Thoracic aorta (tissue), 2 donors: ENCODE results near the gene CYP2C9. TPM values are rescaled to one million over a fixed set of nuclear protein-coding genes. Genes with fewer than 3 reads are reported as not detected.

Experiments
- ATAC-seq: fragments of 150-250 bp; one replicate; pipeline ENCODE4 v1.8.0; 2017; ENCODE audit warnings: low read depth; ENCODE audit not compliant: insufficient number of reproducible peaks, low FRiP score
- DNase-seq: peaks from one replicate; pipeline ENCODE4 v3.0.0-alpha.2; 2020; ENCODE audit warnings: low spot score
- H3K27ac ChIP-seq, 2 donors: fragments of 200-600 bp; sonication (generic); 1 replicate in 1 of 2; 2 replicates in 1 of 2; pipeline ENCODE4 v1.5.1; 2016; ENCODE audit warnings: mild to moderate bottlenecking in 2 of 2, moderate library complexity in 2 of 2
- H3K27me3 ChIP-seq: fragments of 200-600 bp; sonication (generic); replicated peaks from 2 replicates; pipeline ENCODE4 v1.6.0; 2016; ENCODE audit warnings: mild to moderate bottlenecking; ENCODE audit not compliant: insufficient read depth
- H3K36me3 ChIP-seq: fragments of 200-600 bp; sonication (generic); one replicate; pipeline ENCODE4 v1.5.1; 2016
- H3K4me1 ChIP-seq, 2 donors: fragments of 200-600 bp; sonication (generic); 1 replicate in 1 of 2; 2 replicates in 1 of 2; pipeline versions ENCODE4 v1.5.1 to v1.6.0; 2016; ENCODE audit warnings: low read depth in 2 of 2, mild to moderate bottlenecking in 1 of 2; ENCODE audit not compliant: control insufficient read depth in 1 of 2
- H3K4me3 ChIP-seq: fragments of 200-600 bp; sonication (generic); 2 replicates; pipeline ENCODE4 v1.5.1; 2016; ENCODE audit warnings: mild to moderate bottlenecking
- H3K9me3 ChIP-seq: fragments of 200-600 bp; sonication (generic); 2 replicates; pipeline ENCODE4 v1.5.1; 2016
- CTCF ChIP-seq: fragments of 200-600 bp; sonication (generic); IDR thresholded peaks from one replicate; pipeline ENCODE4 v1.5.1; 2019; ENCODE audit warnings: antibody characterized with exemption
- total RNA-seq, 2 donors: library from RNA; depleted of rRNA; stranded (reverse); fragments of >200 nt; gene quantifications; one replicate each; pipeline versions ENCODE4 v1.1.0 to v1.2.3, GENCODE V29; 2016

CYP2C9 gene
- total RNA-seq, 2 donors from 2014 or later = 4.2 TPM; not detected in 1

GRCh38 chr10:94989192-94989591 lies 50.7 kb downstream of the CYP2C9 start:
- Histone ChIP-seq H3K4me1 (no peaks in the 10 kb centered on the region), H3K4me3 (no peak overlapping the region), H3K27ac (no peak overlapping the region), H3K27me3 (no peaks in the 10 kb centered on the region), H3K36me3 (no peaks in the 10 kb centered on the region), H3K9me3 (peaks cover 10% of the 10 kb centered on the region)
- ATAC-seq (no peak), DNase-seq (no peak)
- no peak for TF ChIP-seq CTCF

GRCh38 chr10:94991243-94991888 lies 52.9 kb downstream of the CYP2C9 start:
- H3K36me3 ChIP-seq = no peaks in the 10 kb centered on the region
- H3K4me1 ChIP-seq = no peaks in the 10 kb centered on the region
- H3K9me3 ChIP-seq = peaks cover 10% of the 10 kb centered on the region
- no peak overlapping the region for H3K4me3 ChIP-seq
- no peak overlapping the region for H3K27ac ChIP-seq
- no peaks in the 10 kb centered on the region for H3K27me3 ChIP-seq
- DNase-seq (no peak), ATAC-seq (no peak)
- no peak for TF ChIP-seq CTCF

- H3K27ac ChIP-seq = no peak overlapping the region
- no peak for TF ChIP-seq CTCF
- no peaks in the 10 kb centered on the region for H3K27me3 ChIP-seq
- H3K4me3 ChIP-seq = no peak overlapping the region
- H3K36me3 ChIP-seq = no peaks in the 10 kb centered on the region
- peaks cover 10% of the 10 kb centered on the region for H3K9me3 ChIP-seq
- no peaks in the 10 kb centered on the region for H3K4me1 ChIP-seq
- no peak for DNase-seq
- no peak for ATAC-seq
Measured at GRCh38 chr10:94992811-94993210, 54.4 kb downstream of the CYP2C9 start.

GRCh38 chr10:94997741-94998174 lies 59.3 kb downstream of the CYP2C9 start:
- H3K36me3 ChIP-seq = no peaks in the 10 kb centered on the region
- ATAC-seq = no peak
- no peaks in the 10 kb centered on the region for H3K9me3 ChIP-seq
- no peaks in the 10 kb centered on the region for H3K4me1 ChIP-seq
- TF ChIP-seq CTCF = no peak
- no peak for DNase-seq
- H3K4me3 ChIP-seq = no peak overlapping the region
- H3K27ac ChIP-seq = no peak overlapping the region
- H3K27me3 ChIP-seq = no peaks in the 10 kb centered on the region

- ATAC-seq = no peak
Measured at GRCh38 chr10:95026461-95026860, 88.0 kb downstream of the CYP2C9 start.

More at GRCh38 chr10:95026461-95026860, 88.0 kb downstream of the CYP2C9 start:
- H3K27me3 ChIP-seq = no peaks in the 10 kb centered on the region
- H3K27ac ChIP-seq = no peak overlapping the region
- H3K9me3 ChIP-seq = no peaks in the 10 kb centered on the region
- H3K4me3 ChIP-seq = no peak overlapping the region
- TF ChIP-seq CTCF = no peak
- H3K36me3 ChIP-seq = no peaks in the 10 kb centered on the region
- H3K4me1 ChIP-seq = no peaks in the 10 kb centered on the region
- no peak for DNase-seq
